GM21786 (cell line): Measurements from ENCODE around the gene YEATS4.

Experiments used
- ATAC-seq: cut with Tn5 transposase; IDR thresholded peaks from one replicate; pipeline ENCODE4 v1.9.1; 2021; ENCODE audit not compliant: unreplicated experiment

Gene YEATS4

DNA sequence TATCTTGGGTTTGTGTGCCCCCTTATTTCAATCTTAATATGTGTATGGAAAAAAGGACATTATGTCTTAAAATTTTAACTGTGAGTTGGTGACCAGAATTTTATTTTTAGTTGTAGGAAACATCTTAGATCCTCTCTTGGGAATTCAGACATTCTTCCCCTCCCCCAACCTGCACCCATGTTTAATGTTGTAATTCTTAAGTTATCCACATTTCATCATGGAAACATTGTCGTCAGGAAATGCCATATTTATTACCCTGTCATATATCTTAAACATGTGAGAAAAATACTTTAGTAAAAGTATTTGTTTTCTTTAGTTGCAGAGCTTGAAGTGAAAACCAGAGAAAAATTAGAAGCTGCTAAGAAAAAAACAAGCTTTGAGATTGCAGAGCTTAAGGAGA is 30.3 kb downstream of the YEATS4 start:
- no peak for ATAC-seq

- peak; percentile 70 for ATAC-seq
Observed at GRCh38 chr12:69392179-69392928, 32.8 kb downstream of the YEATS4 start.

DNA sequence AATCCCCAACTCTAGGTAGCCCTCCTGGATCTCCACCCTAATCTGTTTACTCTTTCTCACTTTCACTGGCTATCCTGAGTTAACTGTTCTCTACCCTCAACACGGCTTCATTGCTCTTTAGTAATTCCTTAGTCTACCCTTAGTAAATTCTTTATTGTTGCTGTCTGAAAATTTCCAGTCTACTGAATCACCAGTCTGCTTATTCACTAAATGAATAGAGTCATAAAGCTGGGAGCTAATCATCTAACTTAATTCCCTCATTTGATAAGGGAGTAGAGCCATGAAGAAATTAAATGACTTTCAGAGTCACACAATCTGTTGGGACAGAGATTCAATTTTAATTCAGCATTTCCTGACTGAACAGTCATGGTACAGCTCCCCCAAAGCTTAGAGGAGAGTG is 36.5 kb downstream of the YEATS4 start:
- no peak for ATAC-seq

GRCh38 chr12:69396963-69397362 is 37.4 kb downstream of the YEATS4 start:
- ATAC-seq, result no peak

GRCh38 chr12:69397978-69398377 is 38.4 kb downstream of the YEATS4 start:
- ATAC-seq, result no peak

DNA sequence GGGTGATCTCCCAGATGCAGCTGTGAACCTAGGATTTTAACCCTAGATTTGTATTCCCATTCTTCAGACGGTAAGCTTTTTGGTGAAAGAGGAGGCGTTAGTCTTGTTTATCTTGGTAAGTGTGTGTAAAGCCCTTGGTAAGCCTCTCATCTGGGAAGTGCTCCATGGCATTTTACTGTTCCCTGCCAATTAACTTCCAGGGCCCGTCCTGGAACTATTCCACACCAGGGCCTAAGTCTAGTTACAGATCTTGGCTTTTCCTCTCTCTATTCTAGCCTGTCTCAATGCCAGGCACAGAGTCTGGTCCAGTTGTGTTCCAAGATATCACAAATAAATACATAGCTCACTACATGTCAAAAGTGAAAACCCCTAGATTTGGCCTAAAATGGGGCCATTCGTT is 42.4 kb downstream of the YEATS4 start:
- ATAC-seq, result no peak

GRCh38 chr12:69404851-69405565 is 45.5 kb downstream of the YEATS4 start:
- no peak for ATAC-seq

DNA sequence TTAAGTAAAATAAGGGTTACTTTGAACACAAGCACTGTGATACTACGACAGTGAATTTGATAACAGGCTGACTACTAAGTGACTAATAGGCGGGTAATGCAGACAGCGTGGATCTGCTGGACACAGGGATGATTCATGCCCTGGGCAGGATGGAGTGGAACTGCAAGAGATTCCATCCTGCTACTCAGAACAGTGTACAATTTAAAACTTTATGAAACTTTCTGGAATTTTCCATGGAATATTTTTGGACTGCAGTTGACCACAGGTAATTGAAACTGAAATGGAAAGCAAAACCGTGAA is 46.0 kb downstream of the YEATS4 start:
- no peak for ATAC-seq

DNA sequence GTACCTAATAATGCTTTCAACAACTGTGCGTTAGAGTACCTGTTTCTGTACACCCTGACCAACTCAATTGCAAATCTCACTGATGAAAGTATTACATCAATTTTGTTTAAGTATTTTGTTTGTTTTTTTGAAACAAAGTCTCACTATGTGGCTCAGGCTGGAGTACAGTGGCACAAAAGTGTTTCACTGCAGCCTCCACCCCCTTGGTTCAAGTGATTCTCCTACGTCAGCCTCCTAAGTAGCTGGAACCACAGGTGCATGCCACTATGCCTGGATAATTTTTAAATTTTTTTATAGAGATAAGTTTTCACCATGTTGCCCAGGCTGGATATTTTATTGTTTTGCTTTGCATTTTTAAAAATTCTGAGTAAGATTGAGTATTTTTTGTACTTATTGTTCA is 46.7 kb downstream of the YEATS4 start:
- ATAC-seq, result no peak

DNA sequence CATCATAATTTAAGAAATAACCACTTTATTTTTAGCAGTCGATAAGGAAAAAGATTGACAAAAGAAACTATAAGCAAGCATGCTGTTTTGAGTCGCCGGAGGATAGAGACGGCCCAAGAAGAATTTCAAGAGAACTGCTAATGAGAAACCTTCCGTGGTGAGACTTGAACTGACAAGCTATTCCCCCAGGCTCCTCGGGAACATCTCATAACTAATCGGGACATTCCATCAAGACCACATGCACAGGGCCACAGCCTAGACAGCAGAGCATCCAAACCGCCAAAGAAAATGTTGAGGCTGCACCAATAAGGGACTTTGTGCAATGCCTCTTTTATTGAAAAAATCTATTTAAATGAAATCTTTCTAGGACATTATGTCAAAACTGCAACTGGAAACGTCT is 51.0 kb downstream of the YEATS4 start:
- ATAC-seq, result no peak

DNA sequence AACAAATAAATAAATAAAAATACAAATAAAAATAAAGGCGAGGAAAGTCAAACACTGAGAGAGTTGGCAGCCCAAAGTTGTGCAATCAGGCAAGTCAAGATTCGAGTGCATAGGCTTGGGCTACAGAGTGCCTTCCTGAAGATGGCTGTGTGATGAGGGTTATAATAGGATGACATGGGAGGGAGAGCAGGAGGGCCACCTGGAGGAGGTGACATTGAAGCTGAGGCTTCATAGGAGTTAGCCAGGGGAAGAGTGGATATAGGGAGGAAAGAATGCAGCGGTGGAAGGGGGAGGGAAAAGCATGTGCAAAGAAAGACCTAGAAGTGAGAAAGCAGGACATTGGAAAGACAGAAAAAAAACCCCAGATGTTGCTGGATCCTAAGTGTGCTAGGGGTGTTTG is 53.1 kb downstream of the YEATS4 start:
- no peak for ATAC-seq

DNA sequence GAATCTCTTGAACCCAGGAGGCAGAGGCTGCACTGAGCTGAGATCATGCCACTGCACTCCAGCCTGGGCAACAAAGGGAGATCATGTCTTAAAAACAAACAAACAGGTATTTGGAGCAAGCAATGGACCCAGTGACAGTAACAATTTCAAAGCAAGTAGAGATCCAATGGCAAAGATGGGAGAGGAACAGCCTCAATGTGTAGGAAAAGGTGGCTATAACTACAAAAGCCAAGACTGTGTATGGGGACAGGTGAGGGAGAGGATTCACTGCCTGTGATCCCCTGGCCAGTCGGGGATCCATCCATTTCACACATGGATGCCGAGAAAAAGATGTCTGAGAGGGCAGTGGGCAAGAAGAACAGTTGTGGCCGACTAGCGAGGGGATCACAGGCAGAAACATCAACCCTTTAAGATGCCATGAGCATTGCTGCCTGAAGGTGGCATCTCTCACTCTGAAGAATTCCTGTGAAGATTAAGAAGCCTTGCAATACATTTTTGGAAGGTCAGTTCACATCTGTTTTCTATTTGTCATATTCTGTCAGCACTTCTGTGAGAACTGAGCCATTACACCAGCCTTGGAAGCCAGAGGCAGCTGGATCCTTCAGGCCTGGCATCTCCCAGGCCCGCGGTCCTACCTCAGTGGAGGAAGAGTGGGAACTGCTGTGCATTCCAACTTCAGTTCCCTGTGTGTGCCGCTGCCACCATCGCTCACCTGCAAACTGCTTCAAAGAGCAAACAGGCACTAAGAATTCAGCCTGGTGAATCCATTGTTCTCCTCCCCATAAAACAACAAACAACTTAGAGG is 56.1 kb downstream of the YEATS4 start:
- ATAC-seq, result no peak

DNA sequence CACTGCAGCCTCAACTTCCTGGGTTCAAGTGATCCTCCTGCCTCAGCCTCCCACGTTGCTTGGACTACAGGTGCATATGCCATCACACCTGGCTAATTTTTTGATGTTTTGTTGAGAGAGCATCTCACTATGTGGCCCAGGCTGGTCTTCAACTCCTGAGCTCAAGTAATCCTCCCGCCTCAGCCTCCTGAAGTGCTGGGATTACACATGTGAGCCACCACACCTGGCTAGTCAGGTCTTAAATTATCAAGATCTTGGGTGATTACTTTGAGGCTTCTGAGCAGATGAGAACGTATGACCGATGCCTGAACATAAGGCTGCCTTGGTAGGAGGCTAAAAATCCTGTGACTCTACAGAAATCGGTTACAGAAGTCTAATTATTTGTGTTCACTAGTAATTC is 57.7 kb downstream of the YEATS4 start:
- ATAC-seq, result no peak

DNA sequence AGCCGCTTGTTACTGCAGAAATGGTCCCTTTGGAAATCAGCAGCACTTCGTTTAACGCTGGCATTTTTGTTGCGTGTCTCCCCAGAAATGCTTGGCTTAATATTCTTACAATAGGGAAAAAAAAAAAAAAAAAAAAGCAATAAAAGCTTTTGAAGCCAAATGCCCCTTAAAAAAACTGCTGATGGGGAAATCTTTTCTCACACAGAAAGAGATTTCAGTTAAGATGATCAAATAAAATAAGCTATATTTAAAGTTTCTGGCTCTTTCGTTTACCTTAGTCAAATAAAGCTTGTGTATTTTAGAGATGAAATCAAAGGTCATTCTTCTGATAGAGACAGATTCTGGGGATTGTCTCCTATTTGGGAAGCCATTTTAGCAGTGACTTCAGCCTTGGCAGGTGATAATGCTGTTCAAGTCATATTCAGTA is 58.2 kb downstream of the YEATS4 start:
- ATAC-seq, result no peak

DNA sequence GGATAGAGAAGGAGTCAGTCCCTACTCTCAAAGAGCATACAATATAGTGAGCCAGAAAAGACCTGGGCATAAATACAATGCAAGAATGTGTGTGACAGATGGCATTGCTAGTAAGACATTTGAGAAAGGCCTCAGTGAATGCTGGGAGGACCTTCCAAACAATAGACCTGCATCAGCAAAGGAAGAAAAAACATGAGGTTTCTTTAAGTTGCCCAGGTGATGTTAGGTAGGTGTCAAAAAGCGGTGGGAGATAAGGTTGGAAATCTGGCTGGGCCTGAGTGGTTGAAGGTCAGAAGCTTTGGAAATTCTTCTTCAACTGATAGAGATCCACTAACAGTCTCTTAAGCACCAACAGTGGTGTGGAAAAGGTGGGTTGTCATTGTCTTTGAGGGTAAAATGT is 60.2 kb downstream of the YEATS4 start:
- ATAC-seq, result no peak

- ATAC-seq, result no peak
Observed at GRCh38 chr12:69421548-69421947, 62.0 kb downstream of the YEATS4 start.

GRCh38 chr12:69423037-69423905 is 63.7 kb downstream of the YEATS4 start:
- ATAC-seq, result no peak

DNA sequence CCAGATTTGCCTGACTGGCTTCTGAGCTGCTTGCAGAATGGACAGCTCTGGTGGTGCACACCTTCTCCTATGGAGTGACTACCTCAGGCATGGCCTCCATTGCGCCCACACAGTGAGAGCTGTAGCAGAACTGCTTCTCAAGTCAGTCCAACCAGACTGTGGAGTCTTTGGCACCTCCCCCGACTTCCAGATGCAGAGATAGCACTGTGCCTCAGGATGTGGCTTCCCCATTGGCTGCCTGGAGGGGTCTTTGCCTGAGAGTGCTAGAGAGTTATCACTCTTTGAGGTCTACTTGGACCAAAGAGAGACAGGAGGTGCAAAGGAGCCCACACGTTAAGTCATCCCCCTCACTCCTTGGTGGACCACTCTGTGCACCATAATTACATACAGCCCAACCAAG is 65.9 kb downstream of the YEATS4 start:
- no peak for ATAC-seq

GRCh38 chr12:69428351-69429073 is 69.0 kb downstream of the YEATS4 start:
- no peak for ATAC-seq

DNA sequence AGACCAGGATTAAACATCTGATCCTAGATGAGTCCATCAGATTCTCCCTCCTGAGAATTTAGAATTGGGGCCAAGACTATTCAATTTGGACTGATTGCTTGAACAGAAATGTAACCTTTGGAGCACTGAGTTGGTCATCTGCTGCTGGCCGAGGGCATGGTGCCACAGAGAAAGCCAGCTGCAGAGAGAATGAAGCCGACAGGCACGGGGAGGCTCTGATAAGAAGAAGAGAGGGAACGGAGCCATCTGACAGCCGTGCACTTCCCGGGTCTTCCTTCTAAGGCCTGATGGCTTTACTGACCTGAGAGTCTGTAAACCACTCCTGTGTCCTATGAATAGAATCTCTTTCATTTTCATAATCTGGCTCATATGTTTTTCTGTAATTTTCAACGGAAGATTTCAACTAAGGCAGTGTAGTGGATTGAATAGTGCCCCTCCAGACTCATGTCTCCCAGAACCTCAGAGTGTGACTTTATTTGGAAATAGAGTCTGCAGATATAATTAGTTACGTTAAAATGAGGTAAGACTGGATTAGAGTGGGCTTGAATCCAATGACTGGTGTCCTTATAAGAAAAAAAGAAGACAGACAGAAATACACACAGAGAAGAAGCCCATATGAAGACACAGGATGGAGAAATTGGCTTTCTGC is 71.5 kb downstream of the YEATS4 start:
- ATAC-seq, result no peak
